HG03039 (cell line): ENCODE data around the gene HIPK2.

Source experiments
- ATAC-seq: cut with Tn5 transposase; IDR thresholded peaks from one replicate; pipeline ENCODE4 v1.9.1; 2021; ENCODE audit warnings: mild to moderate bottlenecking, moderate library complexity; ENCODE audit not compliant: unreplicated experiment

HIPK2 gene

DNA sequence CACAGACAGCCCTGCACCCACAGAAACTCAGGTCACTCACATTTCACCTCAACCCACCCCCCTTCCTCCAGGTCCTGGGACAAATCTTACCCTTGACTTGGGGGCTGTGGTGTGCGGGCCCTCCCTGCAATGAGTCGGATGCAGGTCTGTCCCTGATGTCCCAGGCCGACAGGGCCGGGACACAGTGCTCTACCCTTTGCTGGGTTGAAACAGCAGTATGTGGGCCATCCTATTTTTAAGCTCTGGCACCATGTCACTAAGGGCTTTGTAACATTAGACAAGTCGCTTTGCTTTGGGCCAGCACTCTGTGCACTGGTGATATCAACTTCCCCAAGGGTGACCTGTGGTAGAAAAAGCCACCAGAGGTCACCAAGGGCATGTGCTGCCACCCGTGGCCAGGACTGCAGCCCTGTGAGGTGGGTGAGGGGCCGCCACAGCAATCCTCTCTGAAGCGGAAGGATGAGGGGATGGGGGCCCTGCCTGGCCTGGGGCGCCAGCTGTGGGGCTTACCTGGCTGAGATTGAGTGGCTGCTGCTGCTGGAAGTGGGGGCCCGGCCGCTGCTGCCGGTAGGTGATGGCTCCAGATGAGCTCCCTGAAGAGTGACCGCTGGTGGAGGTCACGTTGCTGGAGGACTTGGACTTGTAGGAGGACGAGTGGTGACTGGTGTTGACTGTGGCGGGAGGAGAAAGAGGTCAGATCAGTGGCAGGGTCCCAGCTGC lies 203.0 kb downstream of the HIPK2 start:
- ATAC-seq: no peak

DNA sequence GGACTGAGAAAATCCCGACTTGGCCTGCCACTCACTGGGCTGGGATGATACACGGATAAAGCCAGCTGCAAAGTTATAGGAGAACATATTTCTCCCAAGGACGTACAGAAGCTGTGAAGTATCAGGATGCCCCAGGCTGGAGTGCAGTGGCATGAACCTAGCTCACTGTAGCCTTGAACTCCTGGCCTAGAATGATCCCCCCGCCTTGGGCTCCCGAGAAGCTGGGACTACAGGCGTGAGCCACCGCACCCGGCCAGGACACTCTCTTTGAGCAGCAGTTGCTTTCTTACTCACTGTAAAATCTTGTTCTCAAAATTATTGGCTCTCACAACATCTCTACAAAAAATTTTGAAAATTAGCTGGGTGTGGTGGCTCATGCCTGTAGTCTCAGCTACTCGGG lies 203.9 kb downstream of the HIPK2 start:
- no peak for ATAC-seq

DNA sequence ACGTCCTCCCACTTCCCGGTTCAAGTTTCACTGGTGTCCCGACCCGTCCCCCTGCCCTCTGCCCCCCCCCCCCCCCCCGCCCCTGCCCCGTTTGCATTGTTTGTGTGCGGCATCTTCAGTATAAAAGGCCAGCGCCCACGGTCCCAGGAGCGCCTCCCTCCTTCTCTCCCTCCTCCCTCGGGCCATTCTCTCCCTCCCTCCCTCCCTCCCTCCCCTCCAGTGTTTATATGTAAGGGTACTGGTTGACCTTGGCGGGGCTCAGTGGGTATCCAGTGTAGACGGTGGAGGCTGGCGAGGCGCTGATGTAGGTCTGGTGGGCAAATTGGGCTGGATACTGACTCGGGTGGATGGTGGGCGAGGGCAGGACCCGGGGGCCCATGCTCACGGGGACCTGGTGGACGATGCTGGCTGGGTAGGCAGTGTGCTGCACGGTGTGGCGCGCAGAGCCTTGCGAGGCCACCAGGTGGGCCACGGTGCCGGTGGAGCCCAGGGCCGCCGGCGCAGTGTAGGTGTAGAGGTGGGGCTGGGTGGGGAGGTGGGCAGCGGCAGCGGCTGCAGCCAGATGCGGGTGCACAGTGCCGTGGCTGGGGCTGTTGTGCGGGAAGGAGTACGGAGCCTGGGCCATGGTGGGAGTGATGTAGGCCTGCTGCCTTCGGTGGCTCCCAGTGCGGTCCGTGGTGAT lies 205.0 kb downstream of the HIPK2 start:
- ATAC-seq: no peak

DNA sequence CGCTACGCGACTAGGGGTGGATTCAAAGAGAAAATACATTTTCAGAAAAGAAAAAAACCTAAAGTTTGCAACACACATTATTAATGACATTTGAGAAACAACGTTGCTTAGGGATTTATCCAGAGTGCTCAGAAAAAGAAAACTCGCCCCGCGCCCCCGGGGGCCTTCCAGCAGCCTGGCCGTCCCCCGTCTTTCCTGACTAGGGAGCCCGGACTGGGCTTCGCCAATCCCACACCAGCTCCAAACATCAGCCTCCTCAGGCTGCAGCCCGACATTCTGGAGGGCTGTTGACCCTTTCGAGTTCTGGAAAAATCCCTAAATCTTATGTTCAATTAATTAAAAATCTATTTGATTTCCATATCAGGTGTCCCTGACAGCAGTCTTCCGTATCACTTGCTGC lies 205.7 kb downstream of the HIPK2 start:
- no peak for ATAC-seq

DNA sequence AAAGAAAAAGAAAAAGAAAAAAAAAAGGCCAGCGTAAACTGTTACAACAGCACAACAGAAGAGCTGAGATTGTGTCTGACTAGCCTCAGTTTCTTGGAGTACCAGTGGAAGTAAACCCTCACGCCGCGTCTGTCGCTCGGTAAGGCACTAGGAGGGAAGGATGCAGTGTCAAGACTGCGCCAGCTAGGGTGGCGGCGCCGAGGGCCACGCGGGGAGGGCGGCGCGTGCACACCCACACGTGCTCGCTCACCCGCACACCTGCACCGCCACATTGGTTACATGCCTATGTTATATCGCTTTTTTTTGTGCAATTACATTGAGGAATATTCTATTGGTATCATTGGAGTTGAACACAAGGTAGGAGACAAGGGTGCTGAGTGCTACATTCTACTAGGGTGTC lies 206.1 kb downstream of the HIPK2 start:
- ATAC-seq: no peak

DNA sequence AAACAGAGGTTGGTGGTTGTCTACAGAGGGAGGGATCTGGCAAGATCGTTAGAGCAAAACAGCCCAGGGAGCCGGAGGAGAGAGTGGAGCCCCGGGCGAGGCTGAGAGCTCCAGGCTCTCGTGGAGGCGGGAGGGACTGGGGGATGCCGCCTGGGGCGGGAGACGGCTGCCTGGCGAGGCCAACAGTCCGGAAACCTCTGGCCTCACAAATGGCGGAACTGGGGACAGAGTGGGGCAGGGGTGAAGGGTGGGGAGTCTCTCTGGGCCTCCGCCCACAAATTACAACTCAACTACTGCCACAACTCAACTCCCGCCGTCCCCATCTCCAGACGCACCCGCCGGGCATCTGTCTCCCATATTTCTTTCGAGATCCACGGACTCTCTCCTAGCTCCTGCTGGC lies 206.6 kb downstream of the HIPK2 start:
- no peak for ATAC-seq

DNA sequence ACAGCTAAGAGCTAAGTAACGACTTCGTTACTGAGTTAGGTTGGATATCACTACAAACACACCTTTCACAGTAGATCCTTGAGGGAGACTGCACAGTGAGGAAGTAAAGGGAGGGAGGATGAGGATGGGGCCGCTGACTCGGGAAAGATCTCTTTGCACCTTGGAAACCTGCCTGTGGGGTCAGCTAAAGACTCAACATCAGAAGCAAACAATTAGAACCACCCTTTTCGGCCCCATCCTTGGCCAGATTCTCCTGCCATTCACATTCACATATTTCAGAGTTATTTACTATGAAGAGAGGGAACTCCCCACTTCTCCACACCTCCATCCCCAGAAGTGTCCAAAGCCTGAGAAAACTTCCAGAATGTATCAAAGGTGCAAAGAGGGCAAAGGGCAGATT lies 207.2 kb downstream of the HIPK2 start:
- ATAC-seq: no peak

DNA sequence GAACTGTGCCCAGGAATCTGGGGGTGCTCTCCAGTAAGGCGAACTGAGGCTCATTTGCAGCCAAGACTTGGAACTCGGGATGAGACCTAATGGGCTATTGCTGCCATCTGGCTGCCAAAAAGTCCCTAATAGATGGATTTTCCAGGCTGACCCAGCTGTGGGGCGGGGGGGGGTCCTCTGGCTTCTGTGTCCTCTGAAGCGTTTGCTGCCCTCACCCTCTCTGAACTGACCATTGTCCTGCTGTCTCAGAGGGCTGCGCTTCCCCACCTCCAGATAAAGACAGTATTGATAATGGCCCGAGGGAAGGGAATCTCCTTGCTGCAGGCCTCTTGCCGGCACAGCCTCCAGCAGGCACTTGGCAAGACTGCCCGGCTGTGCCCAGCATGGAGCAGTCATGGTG lies 207.7 kb downstream of the HIPK2 start:
- no peak for ATAC-seq

DNA sequence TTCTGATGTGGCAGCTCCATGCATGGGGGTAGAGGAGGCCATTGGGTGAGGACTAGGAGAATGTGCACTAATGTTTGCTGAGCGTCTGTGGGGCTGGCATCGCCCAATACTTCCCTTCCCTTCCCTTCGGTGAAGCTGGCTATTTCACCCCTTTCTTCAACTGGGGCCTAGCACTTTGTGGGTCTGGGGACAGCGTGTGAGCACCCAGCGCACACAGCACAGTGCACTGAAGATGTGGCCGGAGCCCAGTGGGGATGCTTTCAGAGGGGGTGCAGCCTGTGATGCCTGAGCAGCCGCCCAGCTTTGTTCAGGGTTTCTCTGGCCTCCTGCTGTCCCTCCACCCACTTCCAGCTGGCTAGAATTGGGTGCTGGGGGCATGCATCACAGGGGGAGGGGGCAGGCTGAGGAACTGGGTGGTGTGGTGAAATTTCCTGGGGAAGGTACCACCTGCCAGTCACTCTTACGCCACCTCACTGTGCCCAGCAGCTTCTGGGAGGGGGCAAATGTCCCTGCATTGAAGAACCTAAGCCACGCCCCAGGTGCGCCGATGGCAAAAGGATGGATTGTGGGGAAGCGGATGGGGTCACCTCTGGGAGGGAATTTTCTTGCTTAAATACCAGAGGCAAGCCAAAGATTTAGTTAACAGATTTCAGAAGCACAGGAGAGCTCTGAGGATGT lies 208.8 kb downstream of the HIPK2 start:
- ATAC-seq: no peak

DNA sequence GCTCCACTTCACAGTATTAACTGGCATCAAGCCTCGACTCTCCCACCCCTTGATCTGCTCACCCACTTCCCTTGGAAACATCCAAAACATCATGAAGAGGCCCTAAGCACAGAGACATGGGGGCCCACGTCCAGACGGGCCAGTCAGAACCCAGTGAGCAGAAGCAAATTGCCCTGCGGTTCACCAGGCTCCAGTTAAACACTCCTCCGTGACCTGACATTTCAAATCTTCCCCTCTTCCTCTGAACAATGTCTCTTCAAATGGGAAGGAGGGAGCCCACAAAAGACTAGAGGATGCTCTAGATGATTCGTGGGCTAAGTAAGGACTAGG lies 209.5 kb downstream of the HIPK2 start:
- ATAC-seq: no peak

DNA sequence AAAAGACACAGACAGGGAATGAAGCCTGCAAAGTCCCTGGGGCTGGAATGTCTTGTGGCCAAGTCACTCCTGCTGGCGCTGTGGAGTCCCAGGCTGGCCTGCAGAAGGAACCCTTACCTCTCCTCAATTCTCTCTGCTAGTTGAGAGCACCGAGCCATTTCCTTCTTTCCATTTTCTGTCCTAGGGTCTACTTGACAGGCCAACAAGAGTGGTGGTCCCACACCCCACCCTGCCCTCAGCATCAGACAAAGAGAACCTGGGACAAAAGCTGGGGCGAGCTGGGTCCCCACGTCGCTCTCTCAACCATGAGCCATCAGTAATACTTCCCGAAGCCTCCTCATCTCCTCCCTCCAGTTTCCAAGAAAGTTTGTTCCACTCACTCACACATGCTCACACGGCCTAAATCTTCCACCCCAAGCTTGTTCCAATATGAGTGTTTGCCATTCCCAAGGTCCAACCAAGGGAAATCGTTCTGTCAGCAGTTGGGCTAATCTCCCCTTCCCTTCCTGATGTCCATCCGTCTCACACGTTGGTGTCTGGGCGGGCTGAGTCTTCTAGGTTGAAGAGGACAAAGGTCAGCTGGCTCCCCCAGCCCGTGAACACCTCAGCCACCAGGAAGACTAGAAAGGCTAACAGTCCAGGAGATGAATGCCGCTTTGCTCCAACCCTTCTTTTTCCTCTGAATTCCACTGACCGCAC lies 210.0 kb downstream of the HIPK2 start:
- no peak for ATAC-seq

DNA sequence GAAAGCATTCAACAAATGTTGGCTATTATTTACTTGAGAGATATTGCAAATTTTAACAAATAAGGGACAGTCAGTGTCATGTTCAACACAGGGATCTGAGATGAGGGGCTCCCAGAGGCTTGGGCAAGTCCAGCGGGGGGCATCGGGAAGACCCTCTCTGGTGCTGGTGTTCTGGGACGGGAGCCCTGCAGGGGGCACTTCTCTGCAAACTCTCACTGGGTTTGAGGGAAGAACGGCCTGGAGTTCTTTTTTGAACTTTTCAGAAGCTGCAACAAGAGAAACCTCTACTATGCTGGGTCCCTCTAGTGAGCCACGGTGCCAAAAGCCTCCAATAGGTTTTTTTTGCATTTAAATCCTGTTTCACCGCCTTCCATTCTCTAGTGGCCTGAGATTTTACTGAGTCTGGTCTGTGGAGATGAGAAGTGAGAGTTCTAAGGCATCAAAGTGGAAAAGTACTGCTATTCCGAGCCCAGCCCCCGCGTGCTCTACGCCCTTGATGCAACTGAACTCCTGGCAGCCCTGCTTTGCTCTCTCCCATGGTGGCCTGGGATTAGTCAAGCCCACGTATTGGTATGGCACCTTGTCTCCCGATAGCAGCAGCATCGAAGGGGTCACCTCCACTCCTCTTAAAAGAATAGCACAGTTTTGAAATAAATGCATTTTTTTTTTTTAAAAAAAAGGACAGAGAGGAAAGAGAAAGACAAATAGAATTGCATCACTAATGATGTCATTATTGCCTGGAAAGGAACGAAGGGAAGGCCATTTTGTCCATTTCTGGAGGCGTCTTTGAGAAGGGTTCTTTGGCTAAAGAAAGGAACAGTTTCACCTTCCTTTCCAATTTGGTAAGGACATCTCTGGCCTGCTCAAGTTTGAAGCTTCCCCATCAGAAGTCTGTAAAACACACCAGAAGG lies 210.8 kb downstream of the HIPK2 start:
- no peak for ATAC-seq

DNA sequence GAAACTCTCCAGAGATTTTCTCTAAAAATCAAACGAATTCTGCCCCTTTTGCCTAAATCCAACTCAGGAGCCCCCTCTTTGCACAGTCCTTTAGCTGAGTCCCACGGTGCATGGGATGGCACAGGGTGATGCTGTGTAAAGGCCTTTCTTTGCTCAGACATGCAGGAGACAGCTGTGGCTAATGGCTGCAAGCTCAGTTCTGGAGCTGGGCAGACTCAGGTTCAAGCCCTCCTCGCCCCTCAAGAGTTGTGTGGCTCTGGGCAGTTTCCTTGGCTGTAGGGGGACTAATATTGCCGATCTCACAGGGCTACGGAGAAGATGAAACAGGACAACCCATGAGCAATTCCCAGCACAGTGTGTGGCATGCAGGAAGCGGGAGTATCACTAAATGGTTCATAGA lies 211.7 kb downstream of the HIPK2 start:
- ATAC-seq: no peak

DNA sequence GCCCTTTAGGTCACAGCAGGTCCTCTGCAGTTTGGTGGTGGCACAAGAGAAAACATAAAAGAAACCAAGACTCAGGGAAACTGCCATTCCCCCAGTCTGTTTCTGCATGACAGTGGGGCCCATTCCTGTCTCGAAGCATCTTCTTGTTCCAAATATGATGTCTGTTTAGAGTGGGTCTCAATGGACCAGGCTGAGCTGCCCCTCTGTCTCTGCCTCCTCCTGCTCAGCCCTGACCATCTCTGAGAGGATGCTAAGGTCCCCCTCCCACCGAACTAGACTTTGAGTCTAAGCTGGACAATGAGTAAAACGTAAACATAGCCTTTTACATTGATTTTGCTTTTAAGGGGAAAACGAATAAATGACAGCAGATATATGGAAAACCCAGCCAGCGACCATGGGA lies 213.9 kb downstream of the HIPK2 start:
- ATAC-seq: no peak

DNA sequence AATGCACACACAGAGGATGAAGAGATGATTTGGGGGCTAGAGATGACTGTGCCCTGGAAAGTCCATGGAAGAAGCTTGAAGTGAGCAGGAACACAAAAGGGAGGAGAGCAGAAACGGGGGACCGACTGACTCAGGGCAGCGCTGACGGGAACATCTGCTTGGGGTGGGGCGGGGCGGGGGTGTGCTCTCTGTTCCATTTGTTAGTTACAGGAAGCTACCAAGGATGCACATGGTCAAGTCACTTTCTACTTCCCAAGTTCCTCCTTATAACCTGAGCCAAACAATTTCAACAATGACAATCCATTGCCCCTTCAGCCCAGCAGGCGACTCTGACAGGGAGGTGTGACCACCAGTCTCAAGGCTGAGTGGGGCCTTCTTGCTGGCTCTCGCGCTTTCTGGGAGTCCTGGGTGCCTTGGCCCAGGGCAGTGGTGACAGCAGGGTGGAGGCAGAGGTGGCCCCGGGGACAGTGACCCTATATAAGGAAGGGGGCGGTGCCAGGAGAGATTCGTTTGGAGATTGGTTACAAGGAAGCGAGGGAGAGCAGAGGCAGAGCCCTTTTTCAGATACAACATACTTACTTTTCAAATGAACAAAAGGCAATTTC lies 214.7 kb downstream of the HIPK2 start:
- no peak for ATAC-seq

DNA sequence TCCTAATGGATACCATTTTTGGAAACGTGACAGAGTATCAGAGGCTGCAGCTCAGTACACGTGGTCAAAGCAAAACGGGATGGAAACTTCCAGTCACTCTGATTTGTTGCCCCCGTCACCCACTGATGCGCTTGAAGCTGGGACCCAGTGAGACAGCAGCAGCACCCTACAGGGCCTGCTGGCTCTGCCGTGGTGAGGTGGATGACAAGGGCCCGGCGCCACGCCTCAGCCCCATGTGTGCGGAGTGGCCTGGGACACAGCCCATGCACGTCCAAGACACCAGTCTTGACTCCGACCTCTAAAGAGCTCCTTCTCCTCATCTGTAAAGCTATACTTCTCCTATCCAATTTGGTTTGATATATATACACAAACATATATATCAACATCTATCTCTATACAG lies 215.3 kb downstream of the HIPK2 start:
- ATAC-seq: no peak

DNA sequence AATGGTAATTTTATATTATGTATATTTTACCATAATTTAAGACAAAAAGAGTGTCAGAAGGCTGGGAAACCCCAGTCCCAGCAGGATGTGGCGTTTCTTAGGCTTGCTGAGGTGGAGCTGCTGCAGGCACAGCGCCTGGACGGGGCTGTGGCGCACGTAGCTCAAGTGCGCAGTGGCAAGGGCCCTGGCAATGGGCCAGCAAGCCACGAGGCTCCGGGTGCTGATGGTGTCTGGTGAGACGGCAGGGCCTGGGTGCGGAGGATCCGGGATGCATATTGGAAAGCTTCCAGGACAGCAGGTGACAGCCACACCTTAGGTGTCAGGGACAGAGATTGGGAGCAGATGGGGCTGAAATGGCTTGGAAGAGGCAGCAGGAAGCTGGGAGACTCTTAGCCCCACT lies 217.1 kb downstream of the HIPK2 start:
- ATAC-seq: no peak

DNA sequence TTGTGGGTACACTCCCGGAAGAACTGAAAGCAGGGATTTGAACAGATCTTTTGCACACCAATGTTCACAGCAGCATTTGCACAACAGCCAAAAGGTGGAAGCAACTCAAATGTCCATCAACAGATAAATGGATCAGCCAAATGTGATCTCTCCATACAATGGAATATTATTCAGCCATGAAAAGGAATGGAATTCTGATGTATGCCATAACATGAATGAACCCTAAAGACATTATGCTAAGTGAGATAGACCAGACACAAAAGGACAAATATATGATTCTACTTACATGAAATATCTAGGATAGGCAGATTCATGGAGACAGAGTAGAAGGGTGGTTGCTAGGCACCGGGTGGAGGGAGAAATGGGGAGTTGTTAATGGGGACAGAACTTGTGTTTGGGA lies 217.6 kb downstream of the HIPK2 start:
- no peak for ATAC-seq

DNA sequence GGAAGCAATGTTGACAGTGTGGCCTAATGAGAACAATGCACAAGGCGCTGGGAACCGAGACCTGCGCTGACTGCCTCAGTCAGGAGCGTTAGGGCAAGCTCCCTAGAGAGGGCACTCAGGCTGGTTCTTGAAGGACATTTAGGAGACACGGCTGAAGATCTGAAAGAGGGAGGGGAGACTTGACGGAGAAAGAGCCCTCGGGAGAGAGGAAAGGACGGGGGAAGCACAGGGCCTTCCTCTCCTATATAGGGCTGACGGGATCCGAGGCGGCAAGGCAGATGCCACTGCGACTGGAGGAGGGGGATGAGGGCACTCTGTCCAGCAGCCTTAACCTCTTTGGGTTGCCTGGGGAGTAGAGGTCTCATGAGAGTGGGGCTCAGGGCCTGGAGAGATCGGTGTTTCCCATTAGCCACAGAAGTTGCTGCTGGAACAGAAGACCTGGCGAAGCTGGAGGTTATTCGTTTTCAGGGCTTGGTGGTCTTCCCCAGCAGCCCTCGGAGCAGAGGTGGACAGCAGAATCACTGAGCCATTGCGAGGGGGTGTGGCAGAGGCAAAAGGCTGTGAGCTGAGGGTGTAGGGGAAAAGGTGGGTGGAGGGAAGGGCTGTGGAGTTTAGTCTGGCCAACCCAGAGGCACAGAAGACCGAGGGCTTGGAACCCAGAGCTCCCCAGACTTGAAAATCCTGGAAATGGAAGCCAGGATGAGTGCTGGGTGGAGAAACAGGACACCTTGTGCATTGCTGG lies 218.3 kb downstream of the HIPK2 start:
- no peak for ATAC-seq
